ENCODE data around the gene TP53BP1. TPM values are rescaled to one million over a fixed set of nuclear protein-coding genes. Genes with fewer than 3 reads are reported as not detected.

TP53BP1 gene
- polyA plus RNA-seq, 3 donors, result 1.8 to 6.7 (median 3.1) TPM

- Histone ChIP-seq H3K4me1 (ENCODE audit: control insufficient read depth in 1 of 2, insufficient read depth in 2 of 2, low read length in 2 of 2) (no peaks in the 10 kb centered on the region), H3K36me3 (replicated peaks in 1 of 2; ENCODE audit: control insufficient read depth in 1 of 2, insufficient read depth in 2 of 2, low read length in 2 of 2) (peaks cover 50 to 90% of the 10 kb centered on the region in 2 donors), H3K9ac (ENCODE audit: insufficient read depth, low read length, poor library complexity, severe bottlenecking) (no peak overlapping the region), H3K9me3 (replicated peaks in 1 of 2; ENCODE audit: control insufficient read depth in 1 of 2, insufficient read depth in 1 of 2, low read length in 2 of 2) (no peaks in the 10 kb centered on the region), H3K4me3 (replicated peaks in 1 of 3; ENCODE audit: low read depth in 2 of 3, low read length in 3 of 3) (no peak overlapping the region), H4K20me1 (ENCODE audit: insufficient read depth, low read length) (no peaks in the 10 kb centered on the region), H3K79me2 (ENCODE audit: insufficient read depth, low read length) (no peaks in the 10 kb centered on the region), H2AFZ (ENCODE audit: insufficient read depth, low read depth, low read length, poor library complexity, severe bottlenecking) (no peak overlapping the region), H3K27ac (ENCODE audit: low read depth in 1 of 2, low read length in 2 of 2) (no peak overlapping the region), H3K27me3 (ENCODE audit: control insufficient read depth in 2 of 2, insufficient read depth in 2 of 2, low read length in 2 of 2) (no peaks in the 10 kb centered on the region), H3K4me2 (replicated peaks; ENCODE audit: extremely low read depth, low read length, poor library complexity, severe bottlenecking) (no peak overlapping the region)
- intact Hi-C loops (cut with micrococcal nuclease), result no loop called here
- Mint-ChIP-seq H3K36me3 (peaks cover 72 to 79% of the 10 kb centered on the region in 2 donors), H3K9me3 (peaks cover 0 to 3% (median 0%) of the 10 kb centered on the region in 7 donors), H3K4me3 (no peak overlapping the region), H3K27ac (no peak overlapping the region), H3K4me1 (no peaks in the 10 kb centered on the region), H3K27me3 (ENCODE audit: low read depth in 3 of 3) (no peaks in the 10 kb centered on the region)
- DNase-seq, result no peak
- no peak for TF ChIP-seq CTCF (IDR thresholded peaks at IDR 0.05)
- no CpG with 5 or more reads among the region's 4 CpGs for WGBS (ENCODE audit: insufficient coverage)
These were observed 110.6 kb downstream of the TP53BP1 start for GRCh38 chr15:43382310-43382709.

- Histone ChIP-seq H3K4me1 (ENCODE audit: control insufficient read depth in 1 of 2, insufficient read depth in 2 of 2, low read length in 2 of 2) (no peaks in the 10 kb centered on the region), H3K9ac (ENCODE audit: insufficient read depth, low read length, poor library complexity, severe bottlenecking) (no peak overlapping the region), H3K4me2 (replicated peaks; ENCODE audit: extremely low read depth, low read length, poor library complexity, severe bottlenecking) (no peak overlapping the region), H3K4me3 (replicated peaks in 1 of 3; ENCODE audit: low read depth in 2 of 3, low read length in 3 of 3) (no peak overlapping the region), H3K79me2 (ENCODE audit: insufficient read depth, low read length) (no peaks in the 10 kb centered on the region), H3K27me3 (ENCODE audit: control insufficient read depth in 2 of 2, insufficient read depth in 2 of 2, low read length in 2 of 2) (no peaks in the 10 kb centered on the region), H3K36me3 (replicated peaks in 1 of 2; ENCODE audit: control insufficient read depth in 1 of 2, insufficient read depth in 2 of 2, low read length in 2 of 2) (peaks cover 23 to 64% of the 10 kb centered on the region in 2 donors), H4K20me1 (ENCODE audit: insufficient read depth, low read length) (no peaks in the 10 kb centered on the region), H3K9me3 (replicated peaks in 1 of 2; ENCODE audit: control insufficient read depth in 1 of 2, insufficient read depth in 1 of 2, low read length in 2 of 2) (no peaks in the 10 kb centered on the region), H3K27ac (ENCODE audit: low read depth in 1 of 2, low read length in 2 of 2) (no peak overlapping the region), H2AFZ (ENCODE audit: insufficient read depth, low read depth, low read length, poor library complexity, severe bottlenecking) (no peak overlapping the region)
- DNase-seq, result no peak
- intact Hi-C loops (cut with micrococcal nuclease), result no loop called here
- H3K27ac Mint-ChIP-seq, result peak overlapping the region in 2 of 7 donors; percentile 6 to 58
- no peak overlapping the region for H3K4me3 Mint-ChIP-seq
- H3K27me3 Mint-ChIP-seq (ENCODE audit: low read depth in 3 of 3), result no peaks in the 10 kb centered on the region
- H3K4me1 Mint-ChIP-seq, result peaks cover 2% of the 10 kb centered on the region
- no peak for TF ChIP-seq CTCF (IDR thresholded peaks at IDR 0.05)
- peaks cover 40 to 48% of the 10 kb centered on the region in 2 donors for H3K36me3 Mint-ChIP-seq
- H3K9me3 Mint-ChIP-seq, result peaks cover 0 to 3% (median 0%) of the 10 kb centered on the region in 7 donors
These were observed 114.4 kb downstream of the TP53BP1 start for GRCh38 chr15:43378601-43379000.
